DND-41 (cell line): ENCODE measurements around the gene ABCB4.

Source experiments
- ATAC-seq: fragments of 200-7000 bp; cut with Tn5 transposase; 3 replicates; pipeline ENCODE4 v1.9.1; 2021; ENCODE audit warnings: low read depth; ENCODE audit not compliant: insufficient read depth
- DNase-seq: peaks from one replicate; pipeline ENCODE4 v3.0.0-alpha.2; 2020
- H2AFZ ChIP-seq: 2 replicates; pipeline ENCODE4 v1.6.0; 2012; ENCODE audit warnings: low read depth, low read length
- H3K27ac ChIP-seq: 2 replicates; pipeline ENCODE4 v1.5.1; 2012; ENCODE audit warnings: low read length, inconsistent platforms
- H3K27me3 ChIP-seq: fragments of 200-600 bp; sonication (generic); 2 replicates; pipeline ENCODE4 v1.6.0; 2012; ENCODE audit warnings: low read length, mild to moderate bottlenecking, inconsistent platforms; ENCODE audit not compliant: insufficient read depth, poor library complexity
- H3K36me3 ChIP-seq: 2 replicates; pipeline ENCODE4 v1.5.1; 2012; ENCODE audit warnings: low read length, inconsistent platforms; ENCODE audit not compliant: insufficient read depth
- H3K4me1 ChIP-seq: 2 replicates; pipeline ENCODE4 v1.5.1; 2012; ENCODE audit warnings: mild to moderate bottlenecking, low read length; ENCODE audit not compliant: insufficient read depth
- H3K4me2 ChIP-seq: 2 replicates; pipeline ENCODE4 v1.6.0; 2012; ENCODE audit warnings: mild to moderate bottlenecking, moderate library complexity, low read length, inconsistent platforms; ENCODE audit not compliant: insufficient read depth
- H3K4me3 ChIP-seq, 2 experiments: fragments of 200-600 bp in 1 of 2; shearing (Covaris generic) in 1 of 2; 2 replicates each; pipeline ENCODE4 v1.5.1; 2012 to 2016; ENCODE audit warnings: inconsistent platforms in 2 of 2, low read length in 2 of 2, mild to moderate bottlenecking in 2 of 2, low read depth in 1 of 2, moderate library complexity in 1 of 2
- H3K79me2 ChIP-seq: 2 replicates; pipeline ENCODE4 v1.6.0; 2012; ENCODE audit warnings: low read length, inconsistent platforms; ENCODE audit not compliant: insufficient read depth
- H3K9ac ChIP-seq: 2 replicates; pipeline ENCODE4 v1.6.0; 2012; ENCODE audit warnings: low read depth, mild to moderate bottlenecking, inconsistent platforms, low read length, moderate library complexity
- H3K9me3 ChIP-seq: 2 replicates; pipeline ENCODE4 v1.5.1; 2012; ENCODE audit warnings: low read length, moderate library complexity, mild to moderate bottlenecking, inconsistent platforms; ENCODE audit not compliant: insufficient read depth, severe bottlenecking
- H4K20me1 ChIP-seq: 2 replicates; pipeline ENCODE4 v1.6.0; 2012; ENCODE audit warnings: low read length; ENCODE audit not compliant: insufficient read depth
- CTCF ChIP-seq: IDR thresholded peaks from 2 replicates; pipeline ENCODE4 v1.5.1; 2012; ENCODE audit warnings: borderline replicate concordance, low read length, moderate library complexity, mild to moderate bottlenecking; ENCODE audit not compliant: poor library complexity, severe bottlenecking; ENCODE audit errors: extremely low read depth
- EZH2 ChIP-seq: IDR thresholded peaks from 3 replicates; pipeline ENCODE4 v1.6.1; 2012; ENCODE audit warnings: borderline replicate concordance, low read depth, mild to moderate bottlenecking, moderate library complexity, low read length, inconsistent platforms; ENCODE audit not compliant: severe bottlenecking

The ABCB4 gene

DNA sequence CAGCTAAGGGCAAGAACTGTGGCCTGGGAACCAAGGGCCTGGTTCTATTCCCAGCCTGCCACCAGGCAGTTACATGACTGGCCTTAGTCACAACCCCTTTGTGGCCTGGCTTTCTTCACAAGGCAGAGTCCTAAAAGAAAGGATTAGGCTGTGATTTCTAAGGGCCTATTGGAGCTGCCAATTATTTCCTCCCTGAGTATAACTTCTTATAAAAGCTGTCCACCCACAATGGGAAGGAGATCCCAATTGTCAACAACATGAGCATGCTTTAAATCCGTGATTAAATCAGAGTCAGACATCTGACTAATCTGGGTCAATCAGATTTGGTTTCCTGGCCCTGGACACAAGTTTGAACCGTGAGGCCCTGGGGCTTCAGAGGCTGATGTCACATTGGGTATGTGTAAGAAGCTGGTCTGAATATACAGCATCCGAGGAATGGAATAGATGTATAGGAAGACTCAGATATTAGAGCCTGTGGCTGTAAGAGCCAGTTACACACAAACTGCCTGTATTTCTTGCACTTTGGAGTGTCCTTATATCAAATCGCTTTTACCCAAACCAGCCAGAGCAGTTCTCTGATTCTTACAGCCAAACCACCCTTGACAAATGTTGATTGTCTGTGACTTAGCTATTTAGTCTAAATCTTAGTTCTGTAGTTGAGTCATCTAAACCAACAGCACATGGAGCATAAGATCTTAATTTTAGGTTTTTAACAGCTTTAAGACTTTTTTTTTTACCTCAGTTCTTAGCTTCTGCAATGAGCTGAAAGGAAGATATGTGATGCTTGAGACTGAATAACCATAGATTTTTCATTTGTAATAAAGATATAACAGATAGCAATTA is 61.3 kb downstream of the ABCB4 start:
- H4K20me1 ChIP-seq = no peaks in the 10 kb centered on the region
- no peak overlapping the region for H3K27ac ChIP-seq
- H3K4me3 ChIP-seq = no peak overlapping the region
- no peak overlapping the region for H3K9ac ChIP-seq
- H3K4me2 ChIP-seq = no peak overlapping the region
- TF ChIP-seq CTCF (no peak), EZH2 (no peak)
- H3K79me2 ChIP-seq = no peaks in the 10 kb centered on the region
- DNase-seq (no peak), ATAC-seq (no peak)
- no peaks in the 10 kb centered on the region for H3K4me1 ChIP-seq
- no peaks in the 10 kb centered on the region for H3K36me3 ChIP-seq
- H3K27me3 ChIP-seq = no peaks in the 10 kb centered on the region
- no peak overlapping the region for H2AFZ ChIP-seq
- no peaks in the 10 kb centered on the region for H3K9me3 ChIP-seq

- Histone ChIP-seq H3K36me3 (no peaks in the 10 kb centered on the region), H3K27ac (no peak overlapping the region), H3K4me1 (no peaks in the 10 kb centered on the region), H4K20me1 (no peaks in the 10 kb centered on the region), H3K4me3 (no peak overlapping the region), H3K27me3 (no peaks in the 10 kb centered on the region), H2AFZ (no peak overlapping the region), H3K9ac (no peak overlapping the region), H3K4me2 (no peak overlapping the region), H3K79me2 (no peaks in the 10 kb centered on the region), H3K9me3 (no peaks in the 10 kb centered on the region)
- no peak for TF ChIP-seq EZH2
- no peak for TF ChIP-seq CTCF
- DNase-seq = no peak
- ATAC-seq = no peak
Observed at GRCh38 chr7:87413029-87413428, 62.5 kb downstream of the ABCB4 start.

DNA sequence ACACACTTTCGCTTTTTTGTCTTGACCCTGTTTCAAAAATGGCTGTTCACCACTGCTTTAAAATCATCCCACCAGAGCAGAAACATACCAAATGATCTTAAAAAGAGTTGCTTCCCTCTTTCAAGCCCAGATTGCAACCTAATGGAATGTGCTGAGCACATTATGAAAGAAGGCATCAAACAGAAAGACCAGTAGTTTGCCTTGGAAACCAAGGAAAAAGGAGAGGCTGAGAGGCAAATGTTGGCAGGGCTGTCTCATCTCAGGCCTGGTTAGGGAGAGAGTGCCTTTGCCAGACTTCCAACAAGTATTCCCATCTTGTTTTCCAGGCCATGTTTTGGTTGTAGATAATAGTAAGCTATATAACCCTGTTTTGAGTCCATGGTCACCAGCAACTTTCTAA is 64.3 kb downstream of the ABCB4 start:
- Histone ChIP-seq H3K27ac (no peak overlapping the region), H2AFZ (no peak overlapping the region), H3K79me2 (no peaks in the 10 kb centered on the region), H3K9ac (no peak overlapping the region), H3K4me3 (no peak overlapping the region), H4K20me1 (no peaks in the 10 kb centered on the region), H3K36me3 (no peaks in the 10 kb centered on the region), H3K27me3 (no peaks in the 10 kb centered on the region), H3K4me1 (no peaks in the 10 kb centered on the region), H3K4me2 (no peak overlapping the region), H3K9me3 (no peaks in the 10 kb centered on the region)
- DNase-seq (no peak), ATAC-seq (no peak)
- no peak for TF ChIP-seq CTCF

GRCh38 chr7:87404674-87405073 is 70.8 kb downstream of the ABCB4 start:
- Histone ChIP-seq H4K20me1 (no peaks in the 10 kb centered on the region), H3K9me3 (no peaks in the 10 kb centered on the region), H3K79me2 (no peaks in the 10 kb centered on the region), H3K27ac (no peak overlapping the region), H3K4me1 (no peaks in the 10 kb centered on the region), H3K9ac (no peak overlapping the region), H2AFZ (no peak overlapping the region), H3K36me3 (no peaks in the 10 kb centered on the region), H3K4me3 (no peak overlapping the region), H3K4me2 (no peak overlapping the region), H3K27me3 (no peaks in the 10 kb centered on the region)
- ATAC-seq (no peak), DNase-seq (no peak)
- TF ChIP-seq CTCF (no peak), EZH2 (no peak)
